Measurements from ENCODE around the gene GMPPB.

DNA sequence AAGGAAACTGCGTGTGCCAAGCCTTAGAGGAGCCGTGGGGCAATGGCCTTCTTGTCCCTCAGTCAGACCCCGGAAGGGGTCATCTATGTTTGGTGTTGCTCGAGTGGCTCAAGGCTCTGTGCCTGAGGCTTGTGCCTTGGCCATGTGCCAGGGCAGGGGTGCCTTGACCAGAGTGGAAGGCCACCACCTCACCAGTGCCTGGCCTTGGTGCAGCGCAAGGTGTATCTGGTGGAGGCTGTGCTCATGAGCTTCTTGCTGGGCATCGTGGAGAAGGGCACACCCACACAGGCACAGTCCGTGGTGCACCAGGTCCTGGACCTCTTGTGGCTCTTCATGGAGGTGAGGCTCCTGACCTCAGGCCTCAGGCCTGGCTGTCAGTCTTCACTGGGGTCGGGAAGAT is 23.7 kb downstream of the GMPPB start:
- TF ChIP-seq, protein P1, sequence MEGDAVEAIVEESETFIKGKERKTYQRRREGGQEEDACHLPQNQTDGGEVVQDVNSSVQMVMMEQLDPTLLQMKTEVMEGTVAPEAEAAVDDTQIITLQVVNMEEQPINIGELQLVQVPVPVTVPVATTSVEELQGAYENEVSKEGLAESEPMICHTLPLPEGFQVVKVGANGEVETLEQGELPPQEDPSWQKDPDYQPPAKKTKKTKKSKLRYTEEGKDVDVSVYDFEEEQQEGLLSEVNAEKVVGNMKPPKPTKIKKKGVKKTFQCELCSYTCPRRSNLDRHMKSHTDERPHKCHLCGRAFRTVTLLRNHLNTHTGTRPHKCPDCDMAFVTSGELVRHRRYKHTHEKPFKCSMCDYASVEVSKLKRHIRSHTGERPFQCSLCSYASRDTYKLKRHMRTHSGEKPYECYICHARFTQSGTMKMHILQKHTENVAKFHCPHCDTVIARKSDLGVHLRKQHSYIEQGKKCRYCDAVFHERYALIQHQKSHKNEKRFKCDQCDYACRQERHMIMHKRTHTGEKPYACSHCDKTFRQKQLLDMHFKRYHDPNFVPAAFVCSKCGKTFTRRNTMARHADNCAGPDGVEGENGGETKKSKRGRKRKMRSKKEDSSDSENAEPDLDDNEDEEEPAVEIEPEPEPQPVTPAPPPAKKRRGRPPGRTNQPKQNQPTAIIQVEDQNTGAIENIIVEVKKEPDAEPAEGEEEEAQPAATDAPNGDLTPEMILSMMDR (IDR thresholded peaks at IDR 0.05) = no peak
- TF ChIP-seq POLR2A (IDR thresholded peaks at IDR 0.05) (no peak), EP300 (IDR thresholded peaks at IDR 0.05) (no peak), POLR2AphosphoS5 (IDR thresholded peaks at IDR 0.05) (no peak)

All from sigmoid colon (tissue), 4 donors.